Esophagus squamous epithelium (tissue), 5 donors: ENCODE results near the gene PDE3A. TPM values are rescaled to one million over a fixed set of nuclear protein-coding genes. Genes with fewer than 3 reads are reported as not detected.

Source experiments
- DNase-seq: peaks from one replicate; lab custom pipeline; 2025; lab: John Stamatoyannopoulos, UW
- H3K27ac ChIP-seq, 4 donors: fragments of 200-600 bp; sonication (generic); one replicate each; pipeline ENCODE4 v1.5.1; 2016 to 2019; ENCODE audit warnings: mild to moderate bottlenecking in 1 of 4
- H3K27me3 ChIP-seq, 4 donors: fragments of 200-600 bp; sonication (generic); 1 replicate in 3 of 4; 2 replicates in 1 of 4; pipeline versions ENCODE4 v1.5.1 to v1.6.0; 2017 to 2021; ENCODE audit warnings: antibody characterized with exemption in 1 of 4
- H3K36me3 ChIP-seq, 3 donors: fragments of 200-600 bp; sonication (generic); one replicate each; pipeline ENCODE4 v1.5.1; 2016 to 2019
- H3K4me1 ChIP-seq, 3 donors: fragments of 200-600 bp; sonication (generic); one replicate each; pipeline ENCODE4 v1.5.1; 2017 to 2019
- H3K4me3 ChIP-seq, 4 donors: fragments of 200-600 bp; sonication (generic); 1 replicate in 3 of 4; 2 replicates in 1 of 4; pipeline ENCODE4 v1.5.1; 2016 to 2019; ENCODE audit warnings: mild to moderate bottlenecking in 2 of 4, moderate library complexity in 1 of 4
- H3K9me3 ChIP-seq, 3 donors: fragments of 200-600 bp; sonication (generic); one replicate each; pipeline ENCODE4 v1.5.1; 2016 to 2019
- POLR2A ChIP-seq, 4 donors: fragments of 450-650 bp; IDR thresholded peaks; one replicate each; pipeline ENCODE4 v1.6.1; 2017; ENCODE audit warnings: antibody characterized with exemption in 4 of 4, mild to moderate bottlenecking in 4 of 4, moderate library complexity in 3 of 4
- WGBS, 2 donors: methylation state at CpG; one replicate each; pipeline ENCODE4 v1.1.5; 2018; 5-methylcytosine and 5-hydroxymethylcytosine counted together
- intact Hi-C: fragments of 100-400 bp; cut with DNase I; formaldehyde crosslinking; loops from one replicate; pipeline ENCODE4 v1.15.0; 2022
- total RNA-seq, 4 donors: library from RNA; depleted of rRNA; stranded (reverse); fragments of >200 nt; gene quantifications; one replicate each; pipeline ENCODE4 v1.1.0, GENCODE V29; 2016
- TF ChIP-seq, protein P1 (sequence below), 6 experiments: fragments of 450-650 bp in 4 of 6; fragments of 200-600 bp in 2 of 6; sonication (generic) in 2 of 6; IDR thresholded peaks; one replicate each; pipeline ENCODE4 v1.5.1; 2016 to 2019; ENCODE audit warnings: antibody characterized with exemption in 6 of 6, mild to moderate bottlenecking in 4 of 6, moderate library complexity in 4 of 6
- donor health status: DM: yes; HTN: yes; CAD: no.

PDE3A gene
- total RNA-seq, 4 donors from 2014 or later = 0.30 to 5.5 (median 3.1) TPM

DNA sequence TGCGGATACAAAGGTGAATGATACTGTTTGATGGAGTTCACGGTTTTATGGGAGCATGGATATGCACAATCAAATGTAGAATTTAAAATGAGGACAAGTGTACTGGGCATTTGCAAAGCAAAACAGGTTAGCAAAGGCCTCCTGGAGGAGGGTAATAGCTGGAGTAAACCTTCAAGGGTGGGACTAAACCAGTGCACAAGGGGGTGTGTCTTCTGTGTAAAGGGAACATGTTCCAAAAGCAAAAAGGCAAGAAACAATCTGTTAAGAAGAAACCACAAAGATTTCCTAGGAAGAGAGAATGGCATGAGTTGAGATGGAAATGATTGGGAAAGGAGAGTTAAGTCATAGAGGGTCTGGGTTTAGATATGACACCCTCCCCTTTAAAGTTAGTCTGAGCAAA, 217.6 kb downstream of the PDE3A start:
- H3K4me3 ChIP-seq = no peak overlapping the region
- DNase-seq = no peak
- TF ChIP-seq, protein P1, sequence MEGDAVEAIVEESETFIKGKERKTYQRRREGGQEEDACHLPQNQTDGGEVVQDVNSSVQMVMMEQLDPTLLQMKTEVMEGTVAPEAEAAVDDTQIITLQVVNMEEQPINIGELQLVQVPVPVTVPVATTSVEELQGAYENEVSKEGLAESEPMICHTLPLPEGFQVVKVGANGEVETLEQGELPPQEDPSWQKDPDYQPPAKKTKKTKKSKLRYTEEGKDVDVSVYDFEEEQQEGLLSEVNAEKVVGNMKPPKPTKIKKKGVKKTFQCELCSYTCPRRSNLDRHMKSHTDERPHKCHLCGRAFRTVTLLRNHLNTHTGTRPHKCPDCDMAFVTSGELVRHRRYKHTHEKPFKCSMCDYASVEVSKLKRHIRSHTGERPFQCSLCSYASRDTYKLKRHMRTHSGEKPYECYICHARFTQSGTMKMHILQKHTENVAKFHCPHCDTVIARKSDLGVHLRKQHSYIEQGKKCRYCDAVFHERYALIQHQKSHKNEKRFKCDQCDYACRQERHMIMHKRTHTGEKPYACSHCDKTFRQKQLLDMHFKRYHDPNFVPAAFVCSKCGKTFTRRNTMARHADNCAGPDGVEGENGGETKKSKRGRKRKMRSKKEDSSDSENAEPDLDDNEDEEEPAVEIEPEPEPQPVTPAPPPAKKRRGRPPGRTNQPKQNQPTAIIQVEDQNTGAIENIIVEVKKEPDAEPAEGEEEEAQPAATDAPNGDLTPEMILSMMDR (IDR thresholded peaks at IDR 0.05) = no peak
- no peak for TF ChIP-seq POLR2A (IDR thresholded peaks at IDR 0.05)
- intact Hi-C loops = no loop called here
- no peaks in the 10 kb centered on the region for H3K9me3 ChIP-seq
- H3K27ac ChIP-seq = no peak overlapping the region
- no peaks in the 10 kb centered on the region for H3K4me1 ChIP-seq
- 65 to 94% methylated on average over 2 of the region's 2 CpGs for WGBS, 2 donors
- no peaks in the 10 kb centered on the region for H3K36me3 ChIP-seq
- H3K27me3 ChIP-seq = no peaks in the 10 kb centered on the region

DNA sequence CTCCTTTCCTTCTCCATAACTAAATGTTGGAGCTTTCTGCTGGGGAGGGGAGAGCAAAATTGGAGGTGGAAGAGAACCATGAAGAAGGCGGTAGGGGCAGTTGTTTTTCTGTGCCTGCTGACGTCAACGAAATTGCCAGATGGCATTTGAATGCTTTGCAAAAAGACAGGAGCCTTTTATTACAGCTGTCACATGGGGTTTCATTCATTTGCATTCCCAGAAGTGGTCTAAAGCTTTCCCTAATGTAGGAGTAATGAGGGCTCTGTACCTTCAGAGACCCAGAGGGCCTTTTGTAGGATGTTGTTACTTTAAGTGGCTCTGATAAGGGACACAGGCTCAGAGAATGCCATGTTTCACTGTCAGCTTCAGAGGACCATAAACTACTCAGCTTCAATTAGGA, 219.7 kb downstream of the PDE3A start:
- no peak overlapping the region for H3K27ac ChIP-seq
- TF ChIP-seq, protein P1 (IDR thresholded peaks at IDR 0.05) = no peak
- TF ChIP-seq POLR2A (IDR thresholded peaks at IDR 0.05) = no peak

DNA sequence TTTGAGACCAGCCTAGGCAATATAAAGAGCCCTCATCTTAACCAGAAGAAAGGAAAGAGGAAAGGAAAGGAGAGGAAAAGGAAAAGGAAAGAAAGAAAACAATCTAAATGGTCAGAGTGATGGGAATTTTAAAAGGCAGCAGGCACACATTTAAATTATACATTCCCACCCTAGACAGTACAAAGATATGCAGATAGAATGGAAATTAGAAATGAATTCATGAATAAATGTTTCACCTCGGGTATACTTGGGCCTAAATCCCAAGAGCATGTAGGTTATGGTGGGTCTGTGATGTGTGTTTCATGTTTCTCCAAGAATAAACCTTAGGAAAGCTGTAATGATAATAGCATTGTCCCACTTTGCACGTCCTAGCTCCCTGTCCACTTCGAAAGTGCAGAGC, 222.2 kb downstream of the PDE3A start:
- H3K9me3 ChIP-seq = no peaks in the 10 kb centered on the region
- no peaks in the 10 kb centered on the region for H3K4me1 ChIP-seq
- intact Hi-C loops = no loop called here
- WGBS, 2 donors = 66 to 77% methylated on average over 3 of the region's 3 CpGs
- no peaks in the 10 kb centered on the region for H3K27me3 ChIP-seq
- no peaks in the 10 kb centered on the region for H3K36me3 ChIP-seq
- DNase-seq = no peak
- TF ChIP-seq, protein P1 (IDR thresholded peaks at IDR 0.05) = no peak
- TF ChIP-seq POLR2A (IDR thresholded peaks at IDR 0.05) = no peak
- H3K27ac ChIP-seq = no peak overlapping the region
- H3K4me3 ChIP-seq = no peak overlapping the region

More for the DNA sequence above, 219.7 kb downstream of the PDE3A start:
- WGBS, 2 donors = 68 to 78% methylated on average over 3 of the region's 3 CpGs
- H3K4me1 ChIP-seq = no peaks in the 10 kb centered on the region
- H3K9me3 ChIP-seq = no peaks in the 10 kb centered on the region
- H3K27me3 ChIP-seq = no peaks in the 10 kb centered on the region
- DNase-seq = no peak
- H3K36me3 ChIP-seq = no peaks in the 10 kb centered on the region
- no peak overlapping the region for H3K4me3 ChIP-seq
- intact Hi-C loops = no loop called here

DNA sequence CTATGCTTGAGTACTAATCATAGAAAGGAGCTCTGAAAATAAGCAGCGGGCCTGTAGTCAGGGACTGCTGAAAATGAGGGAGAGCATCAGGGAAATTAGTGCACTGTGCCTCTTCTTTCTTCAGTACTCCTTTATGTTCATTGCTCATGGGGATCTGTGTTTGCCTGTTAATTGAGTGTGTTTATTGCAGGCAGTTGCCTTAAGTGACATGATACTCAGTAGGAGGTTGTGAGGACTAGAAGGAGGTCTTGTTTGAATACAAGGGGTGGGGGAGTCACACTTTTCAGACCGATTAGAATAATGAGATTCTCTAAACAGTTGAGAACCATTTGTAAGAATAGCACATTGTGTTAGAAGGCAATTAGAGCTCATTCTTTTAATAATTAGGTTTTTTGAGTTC, 224.2 kb downstream of the PDE3A start:
- Histone ChIP-seq H3K9me3 (no peaks in the 10 kb centered on the region), H3K4me1 (no peaks in the 10 kb centered on the region), H3K4me3 (no peak overlapping the region), H3K27ac (no peak overlapping the region), H3K36me3 (no peaks in the 10 kb centered on the region), H3K27me3 (no peaks in the 10 kb centered on the region)
- TF ChIP-seq POLR2A (IDR thresholded peaks at IDR 0.05) = no peak
- TF ChIP-seq, protein P1 (IDR thresholded peaks at IDR 0.05) = no peak
- intact Hi-C loops = no loop called here
- 66 to 69% methylated on average over 2 of the region's 2 CpGs for WGBS, 2 donors
- no peak for DNase-seq

DNA sequence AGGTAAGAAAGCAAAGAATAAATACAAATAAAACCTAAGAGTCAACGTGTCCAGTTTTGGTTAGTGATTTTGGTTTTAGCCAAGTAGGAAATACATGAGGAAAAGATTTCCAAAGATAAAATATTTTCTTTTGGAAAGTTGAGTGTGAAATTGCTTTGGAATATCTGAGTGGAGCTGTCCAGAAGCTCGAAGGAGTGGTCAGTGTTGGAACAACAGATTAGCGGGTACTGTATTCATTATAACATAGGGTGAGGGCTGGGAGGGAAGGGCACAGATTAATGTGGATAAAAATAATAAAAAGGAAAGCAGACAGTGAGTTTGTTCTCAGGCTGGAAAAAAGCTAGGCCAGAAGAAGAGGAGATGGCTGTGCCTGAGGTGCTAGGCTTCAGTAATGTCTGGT, 225.3 kb downstream of the PDE3A start:
- Histone ChIP-seq H3K27ac (no peak overlapping the region), H3K9me3 (no peaks in the 10 kb centered on the region), H3K4me1 (no peaks in the 10 kb centered on the region), H3K36me3 (no peaks in the 10 kb centered on the region), H3K27me3 (no peaks in the 10 kb centered on the region), H3K4me3 (no peak overlapping the region)
- intact Hi-C loops = no loop called here
- WGBS, 2 donors = 68 to 73% methylated on average over 3 of the region's 3 CpGs
- no peak for DNase-seq
- TF ChIP-seq, protein P1 (IDR thresholded peaks at IDR 0.05) = no peak
- no peak for TF ChIP-seq POLR2A (IDR thresholded peaks at IDR 0.05)
